H1 (cell line): ENCODE measurements around the gene TNNC1. TPM values are rescaled to one million over a fixed set of nuclear protein-coding genes. Genes with fewer than 3 reads are reported as not detected.

Experiments used
- MAX ChIP-seq: IDR thresholded peaks from 2 replicates; pipeline ENCODE4 v1.6.1; 2012; ENCODE audit warnings: inconsistent platforms
- NANOG ChIP-seq: IDR thresholded peaks from 2 replicates; pipeline ENCODE4 v1.6.1; 2011; ENCODE audit warnings: low read length, low read depth, mild to moderate bottlenecking, inconsistent platforms; ENCODE audit not compliant: insufficient read depth, poor library complexity, severe bottlenecking
- NRF1 ChIP-seq: IDR thresholded peaks from 2 replicates; pipeline ENCODE4 v1.6.1; 2011; ENCODE audit warnings: mild to moderate bottlenecking, low read depth, low read length, improper control_type of control experiment
- RFX5 ChIP-seq: IDR thresholded peaks from 2 replicates; pipeline ENCODE4 v1.6.1; 2011; ENCODE audit warnings: low read depth, low read length, improper control_type of control experiment, borderline replicate concordance
- polyA plus RNA-seq, 7 experiments: library from polyadenylated mRNA; depleted of rRNA in 3 of 7; stranded (reverse) in 5 of 7; unstranded in 2 of 7; fragments of >200 nt in 5 of 7; fragments of 200-250 nt in 2 of 7; gene quantifications; 1 replicate in 5 of 7; 2 replicates in 1 of 7; 4 replicates in 1 of 7; pipeline versions ENCODE4 v1.2.1 to v1.2.3, GENCODE V29; 2011 to 2013; ENCODE audit warnings: missing spikeins in 2 of 7, mixed read lengths in 2 of 7
- total RNA-seq: library from RNA; stranded (reverse); fragmentation: NEBNext Ultra II Directional; extraction: Animal tissue kit (Norgen Biotek cat#: 25700); gene quantifications from 2 replicates; pipeline ENCODE4 v1.2.1, GENCODE V29; 2021

The TNNC1 gene
- total and polyA plus RNA-seq, 2 of the 8 experiments (the other 6 are each of a cell fraction or from before 2014, with no cell fraction given), result 5.8 to 16.4 TPM

DNA sequence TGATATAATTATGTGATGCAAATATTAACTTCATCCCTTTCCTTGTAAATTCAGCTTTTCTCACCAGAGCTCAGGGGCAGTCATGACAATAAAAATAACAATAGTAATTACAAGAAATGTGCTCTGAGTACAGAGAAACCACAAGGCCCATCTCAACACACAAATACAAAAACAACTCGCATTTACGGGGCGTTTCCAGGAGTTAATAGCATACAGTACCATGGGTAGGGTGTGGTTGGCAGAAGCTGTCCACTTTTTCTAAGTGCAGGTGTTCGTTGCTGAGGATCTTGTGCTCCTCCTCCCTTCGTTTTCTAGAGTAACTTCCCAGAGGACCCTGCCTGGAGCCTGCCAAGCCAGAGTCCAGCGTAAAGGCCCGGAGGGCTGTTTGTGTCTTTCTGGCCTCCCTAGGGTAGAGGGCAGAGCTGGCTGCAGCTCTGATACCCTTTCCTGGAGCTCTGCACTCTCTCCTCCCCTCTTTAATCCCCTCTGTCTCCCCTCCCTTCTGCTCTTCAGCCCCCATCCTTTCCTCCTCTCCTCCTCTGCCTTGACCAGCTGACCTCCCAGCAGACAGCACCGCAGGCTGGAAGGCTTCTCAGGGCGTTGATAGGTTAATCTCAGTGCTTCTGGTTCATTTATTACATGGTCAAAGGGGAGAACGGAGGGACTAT, 20.4 kb downstream of the TNNC1 start (continued):
- no peak for TF ChIP-seq NRF1
- no peak for TF ChIP-seq RFX5
- no peak for TF ChIP-seq NANOG
- TF ChIP-seq MAX, result no peak
- TF ChIP-seq, all 59 proteins: peak for 0
